Right lobe of liver (tissue), 4 donors: ENCODE data around the gene TCFL5.

Source experiments
- CTCF ChIP-seq, 4 donors: fragments of 200-600 bp in 3 of 4; fragments of 450-650 bp in 1 of 4; IDR thresholded peaks; one replicate each; pipeline versions ENCODE4 v1.5.1 to v1.8.0; 2016 to 2022; ENCODE audit warnings: antibody characterized with exemption in 4 of 4, mild to moderate bottlenecking in 2 of 4
- POLR2A ChIP-seq: fragments of 450-650 bp; IDR thresholded peaks from one replicate; pipeline ENCODE4 v1.6.1; 2017; ENCODE audit warnings: antibody characterized with exemption, mild to moderate bottlenecking
- donor health status: DM: no; HTN: no; CAD: no.
- donor health status: DM: no; HTN: no; CAD: no.
- donor health status: DM: no; HTN: yes; CAD: no.

DNA sequence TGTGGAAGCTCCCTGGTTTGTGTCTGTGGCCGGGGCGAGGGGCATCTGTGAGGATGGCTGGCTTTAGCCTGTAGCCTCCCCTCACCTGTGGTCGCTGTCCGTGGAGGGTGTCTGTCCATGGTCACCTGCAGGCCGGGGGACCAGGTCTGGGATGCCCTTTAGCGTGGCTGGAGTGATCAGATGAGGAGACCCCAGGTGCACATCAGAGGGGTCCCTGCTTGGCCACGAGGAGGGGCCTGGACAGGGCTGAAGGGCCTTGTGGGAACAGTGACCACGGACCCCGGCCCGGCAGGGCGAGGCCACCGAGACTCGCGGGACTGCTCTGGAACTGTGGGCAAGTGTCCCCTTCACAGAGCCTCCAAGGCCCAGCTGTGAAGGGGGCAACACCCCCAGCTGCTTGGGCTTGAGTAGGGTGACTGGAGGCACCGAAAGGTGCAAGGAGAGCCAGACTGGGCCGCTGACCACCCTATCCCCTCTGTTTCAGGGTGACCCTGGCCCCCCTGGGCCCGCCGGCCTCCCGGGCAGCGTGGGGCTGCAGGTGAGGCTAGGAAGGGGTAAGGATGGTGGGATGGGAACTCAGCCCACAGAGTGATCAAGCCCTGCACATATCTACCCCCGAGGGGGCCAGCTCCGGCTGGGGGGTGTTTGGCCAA, 36.2 kb downstream of the TCFL5 start:
- no peak for TF ChIP-seq CTCF (IDR thresholded peaks at IDR 0.05)
- TF ChIP-seq POLR2A, result no peak
